ENCODE data around the gene TMEM141. TPM values are rescaled to one million over a fixed set of nuclear protein-coding genes. Genes with fewer than 3 reads are reported as not detected.

Gene TMEM141
- polyA plus RNA-seq, 1 of the 3 experiments (the other 2 are of a cell fraction) = 112 TPM

DNA sequence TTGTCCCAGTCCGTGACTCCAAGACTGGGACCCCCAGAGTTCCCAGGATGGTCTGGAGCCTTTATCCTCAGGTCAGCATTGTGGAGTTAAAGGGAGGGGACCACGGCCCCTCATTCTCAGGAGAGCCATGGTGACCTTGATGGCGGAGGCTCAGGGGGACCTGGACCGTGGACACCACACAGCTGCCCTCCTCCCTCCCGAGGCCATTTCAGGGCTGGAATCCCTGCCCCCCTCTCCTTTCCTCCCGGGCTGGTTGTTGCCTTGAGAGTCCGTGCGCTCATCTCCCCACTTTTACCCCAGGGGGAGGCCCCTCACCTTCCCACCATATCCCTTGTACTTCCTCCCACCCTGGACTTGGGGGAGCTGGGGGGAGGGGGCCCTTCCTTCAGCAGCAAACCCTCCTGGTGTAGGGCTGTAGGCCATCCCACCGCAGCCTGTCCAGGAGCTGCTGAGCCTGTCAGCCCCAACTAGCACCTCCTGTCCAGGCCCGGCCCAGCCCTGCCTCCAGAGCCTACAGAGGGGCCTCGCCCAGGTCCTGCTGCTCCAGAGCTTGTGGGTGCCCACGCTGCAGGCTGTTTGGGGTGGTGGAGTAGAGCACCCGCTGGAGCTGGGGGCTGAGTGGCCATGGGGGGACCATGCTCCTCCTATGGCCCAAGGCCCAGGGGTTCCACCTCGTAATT lies 36.8 kb downstream of the TMEM141 start:
- no peaks in the 10 kb centered on the region for H3F3A ChIP-seq (replicated peaks; ENCODE audit: insufficient read depth)
- no peak overlapping the region for H3K27ac ChIP-seq (ENCODE audit: low read depth in 2 of 2, low read length in 1 of 2)
- WGBS (ENCODE audit: low lambda C conversion rate) = 96% methylated on average over 13 of the region's 14 CpGs
- H3K36me3 ChIP-seq (replicated peaks in 1 of 2; ENCODE audit: control insufficient read depth in 1 of 2, insufficient read depth in 2 of 2, low read length in 1 of 2) = peaks cover 7 to 80% of the 10 kb centered on the region in 2 experiments
- H3K4me3 ChIP-seq (ENCODE audit: low read depth in 2 of 2, low read length in 1 of 2) = no peak overlapping the region
- CTCF ChIA-PET = interaction anchor here (1.1 to 1.5 kb wide), 3 partner anchors 8 to 18 kb away, joined by 3 to 4 read pairs (median 3); no protein-coding TSS in a partner anchor
- no peak overlapping the region for H2AFZ ChIP-seq (ENCODE audit: low read depth)
- H3K4me2 ChIP-seq = no peak overlapping the region
- TF ChIP-seq TAF1 (IDR thresholded peaks at IDR 0.05; ENCODE audit: borderline replicate concordance, low read depth, low read length) (no peak), POLR2AphosphoS5 (IDR thresholded peaks at IDR 0.05; ENCODE audit: low read depth, low read length) (no peak), NFIC (IDR thresholded peaks at IDR 0.05; ENCODE audit: borderline replicate concordance) (no peak), SMC3 (IDR thresholded peaks at IDR 0.05; ENCODE audit: low read depth, low read length) (no peak), YY1 (IDR thresholded peaks at IDR 0.05; ENCODE audit: low read depth) (no peak), NRF1 (IDR thresholded peaks at IDR 0.05; ENCODE audit: low read depth, low read length) (no peak), FOXJ3 (CRISPR knock-in tag; IDR thresholded peaks at IDR 0.05) (no peak), RFX5 (IDR thresholded peaks at IDR 0.05; ENCODE audit: low read length) (no peak), TEAD4 (IDR thresholded peaks at IDR 0.05; ENCODE audit: borderline replicate concordance, insufficient read depth) (no peak), EP300 (IDR thresholded peaks at IDR 0.05; ENCODE audit: borderline replicate concordance in 1 of 2, low read depth in 1 of 2, low read length in 1 of 2) (no peak), RXRA (IDR thresholded peaks at IDR 0.05; ENCODE audit: borderline replicate concordance, low read depth) (no peak)
- TF ChIP-seq, protein P1, sequence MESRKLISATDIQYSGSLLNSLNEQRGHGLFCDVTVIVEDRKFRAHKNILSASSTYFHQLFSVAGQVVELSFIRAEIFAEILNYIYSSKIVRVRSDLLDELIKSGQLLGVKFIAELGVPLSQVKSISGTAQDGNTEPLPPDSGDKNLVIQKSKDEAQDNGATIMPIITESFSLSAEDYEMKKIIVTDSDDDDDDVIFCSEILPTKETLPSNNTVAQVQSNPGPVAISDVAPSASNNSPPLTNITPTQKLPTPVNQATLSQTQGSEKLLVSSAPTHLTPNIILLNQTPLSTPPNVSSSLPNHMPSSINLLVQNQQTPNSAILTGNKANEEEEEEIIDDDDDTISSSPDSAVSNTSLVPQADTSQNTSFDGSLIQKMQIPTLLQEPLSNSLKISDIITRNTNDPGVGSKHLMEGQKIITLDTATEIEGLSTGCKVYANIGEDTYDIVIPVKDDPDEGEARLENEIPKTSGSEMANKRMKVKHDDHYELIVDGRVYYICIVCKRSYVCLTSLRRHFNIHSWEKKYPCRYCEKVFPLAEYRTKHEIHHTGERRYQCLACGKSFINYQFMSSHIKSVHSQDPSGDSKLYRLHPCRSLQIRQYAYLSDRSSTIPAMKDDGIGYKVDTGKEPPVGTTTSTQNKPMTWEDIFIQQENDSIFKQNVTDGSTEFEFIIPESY (IDR thresholded peaks at IDR 0.05; ENCODE audit: borderline replicate concordance, low read depth) = no peak
- TF ChIP-seq, protein P2, sequence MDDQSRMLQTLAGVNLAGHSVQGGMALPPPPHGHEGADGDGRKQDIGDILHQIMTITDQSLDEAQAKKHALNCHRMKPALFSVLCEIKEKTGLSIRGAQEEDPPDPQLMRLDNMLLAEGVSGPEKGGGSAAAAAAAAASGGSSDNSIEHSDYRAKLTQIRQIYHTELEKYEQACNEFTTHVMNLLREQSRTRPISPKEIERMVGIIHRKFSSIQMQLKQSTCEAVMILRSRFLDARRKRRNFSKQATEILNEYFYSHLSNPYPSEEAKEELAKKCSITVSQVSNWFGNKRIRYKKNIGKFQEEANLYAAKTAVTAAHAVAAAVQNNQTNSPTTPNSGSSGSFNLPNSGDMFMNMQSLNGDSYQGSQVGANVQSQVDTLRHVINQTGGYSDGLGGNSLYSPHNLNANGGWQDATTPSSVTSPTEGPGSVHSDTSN (IDR thresholded peaks at IDR 0.05) = no peak
- TF ChIP-seq, protein P3, sequence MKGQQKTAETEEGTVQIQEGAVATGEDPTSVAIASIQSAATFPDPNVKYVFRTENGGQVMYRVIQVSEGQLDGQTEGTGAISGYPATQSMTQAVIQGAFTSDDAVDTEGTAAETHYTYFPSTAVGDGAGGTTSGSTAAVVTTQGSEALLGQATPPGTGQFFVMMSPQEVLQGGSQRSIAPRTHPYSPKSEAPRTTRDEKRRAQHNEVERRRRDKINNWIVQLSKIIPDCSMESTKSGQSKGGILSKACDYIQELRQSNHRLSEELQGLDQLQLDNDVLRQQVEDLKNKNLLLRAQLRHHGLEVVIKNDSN (IDR thresholded peaks at IDR 0.05; ENCODE audit: borderline replicate concordance, low read depth) = no peak
- TF ChIP-seq, protein P4, sequence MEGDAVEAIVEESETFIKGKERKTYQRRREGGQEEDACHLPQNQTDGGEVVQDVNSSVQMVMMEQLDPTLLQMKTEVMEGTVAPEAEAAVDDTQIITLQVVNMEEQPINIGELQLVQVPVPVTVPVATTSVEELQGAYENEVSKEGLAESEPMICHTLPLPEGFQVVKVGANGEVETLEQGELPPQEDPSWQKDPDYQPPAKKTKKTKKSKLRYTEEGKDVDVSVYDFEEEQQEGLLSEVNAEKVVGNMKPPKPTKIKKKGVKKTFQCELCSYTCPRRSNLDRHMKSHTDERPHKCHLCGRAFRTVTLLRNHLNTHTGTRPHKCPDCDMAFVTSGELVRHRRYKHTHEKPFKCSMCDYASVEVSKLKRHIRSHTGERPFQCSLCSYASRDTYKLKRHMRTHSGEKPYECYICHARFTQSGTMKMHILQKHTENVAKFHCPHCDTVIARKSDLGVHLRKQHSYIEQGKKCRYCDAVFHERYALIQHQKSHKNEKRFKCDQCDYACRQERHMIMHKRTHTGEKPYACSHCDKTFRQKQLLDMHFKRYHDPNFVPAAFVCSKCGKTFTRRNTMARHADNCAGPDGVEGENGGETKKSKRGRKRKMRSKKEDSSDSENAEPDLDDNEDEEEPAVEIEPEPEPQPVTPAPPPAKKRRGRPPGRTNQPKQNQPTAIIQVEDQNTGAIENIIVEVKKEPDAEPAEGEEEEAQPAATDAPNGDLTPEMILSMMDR (IDR thresholded peaks at IDR 0.05) = no peak
- TF ChIP-seq, protein P5, sequence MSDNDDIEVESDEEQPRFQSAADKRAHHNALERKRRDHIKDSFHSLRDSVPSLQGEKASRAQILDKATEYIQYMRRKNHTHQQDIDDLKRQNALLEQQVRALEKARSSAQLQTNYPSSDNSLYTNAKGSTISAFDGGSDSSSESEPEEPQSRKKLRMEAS (IDR thresholded peaks at IDR 0.05; ENCODE audit: low read depth) = no peak
- no peaks in the 10 kb centered on the region for H3K9me2 ChIP-seq
- no peaks in the 10 kb centered on the region for H3K4me1 ChIP-seq (ENCODE audit: control insufficient read depth in 1 of 2, insufficient read depth in 2 of 2, low read depth in 1 of 2, low read length in 1 of 2)
- H3K79me2 ChIP-seq (ENCODE audit: insufficient read depth) = no peaks in the 10 kb centered on the region
- H3K27me3 ChIP-seq (ENCODE audit: insufficient read depth) = no peaks in the 10 kb centered on the region
- no peaks in the 10 kb centered on the region for H3K9me3 ChIP-seq
- POLR2A ChIA-PET = interaction anchor here (1.8 kb wide), 1 partner anchor 14 kb away, joined by 4 read pairs; the partner anchor contains the start of gene AJM1
- H3K9ac ChIP-seq = no peak overlapping the region
- no peaks in the 10 kb centered on the region for H4K20me1 ChIP-seq (ENCODE audit: insufficient read depth)
- no peak for DNase-seq
